HTR-8/SVneo (cell line): ENCODE results near the gene FAM3B.
"Not testable (repeated sequence)": the region's sequence is repeated elsewhere in the genome, so short reads cannot be mapped to it uniquely, and the experiment has no call there.

Experiments
- DNase-seq: peaks from one replicate; pipeline ENCODE4 v3.0.0; 2011; ENCODE audit warnings: low spot score, mixed read lengths; ENCODE audit not compliant: insufficient read length
- FAIRE-seq: peaks from 2 replicates; lab custom pipeline; 2011; peaks lifted over from hg19 to GRCh38; lab: Jason Lieb, UNC

FAM3B gene

GRCh38 chr21:41348434-41348833 lies 31.8 kb downstream of the FAM3B start:
- DNase-seq: no peak
- no peak for FAIRE-seq

- DNase-seq (no peak), FAIRE-seq (no peak)
These were observed 32.5 kb downstream of the FAM3B start for GRCh38 chr21:41349126-41349525.

- no peak for DNase-seq
- FAIRE-seq: no peak
These were observed 33.2 kb downstream of the FAM3B start for GRCh38 chr21:41349619-41350390.

- DNase-seq: no peak
- FAIRE-seq: no peak
These were observed 34.0 kb downstream of the FAM3B start for GRCh38 chr21:41350436-41351155.

DNA sequence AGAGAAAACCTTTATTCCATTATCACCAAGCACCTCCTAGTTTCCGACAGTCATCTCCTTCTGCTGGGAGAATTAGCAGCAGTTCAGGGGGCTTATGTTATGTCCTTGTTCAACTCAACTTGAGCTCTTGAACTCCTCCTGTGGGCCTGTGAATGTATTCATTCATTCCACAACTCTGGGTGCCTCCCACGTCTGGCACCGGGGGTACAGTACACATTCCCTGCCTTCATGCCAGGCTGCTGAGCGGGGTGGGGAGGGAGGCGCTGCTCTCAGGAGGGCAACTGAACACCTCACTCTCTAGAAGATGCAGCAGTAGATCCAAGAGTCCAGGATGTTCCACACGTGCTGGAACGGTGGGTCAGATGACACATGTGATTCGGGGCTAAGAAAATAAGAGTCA lies 40.9 kb downstream of the FAM3B start:
- DNase-seq (no peak), FAIRE-seq (no peak)

DNA sequence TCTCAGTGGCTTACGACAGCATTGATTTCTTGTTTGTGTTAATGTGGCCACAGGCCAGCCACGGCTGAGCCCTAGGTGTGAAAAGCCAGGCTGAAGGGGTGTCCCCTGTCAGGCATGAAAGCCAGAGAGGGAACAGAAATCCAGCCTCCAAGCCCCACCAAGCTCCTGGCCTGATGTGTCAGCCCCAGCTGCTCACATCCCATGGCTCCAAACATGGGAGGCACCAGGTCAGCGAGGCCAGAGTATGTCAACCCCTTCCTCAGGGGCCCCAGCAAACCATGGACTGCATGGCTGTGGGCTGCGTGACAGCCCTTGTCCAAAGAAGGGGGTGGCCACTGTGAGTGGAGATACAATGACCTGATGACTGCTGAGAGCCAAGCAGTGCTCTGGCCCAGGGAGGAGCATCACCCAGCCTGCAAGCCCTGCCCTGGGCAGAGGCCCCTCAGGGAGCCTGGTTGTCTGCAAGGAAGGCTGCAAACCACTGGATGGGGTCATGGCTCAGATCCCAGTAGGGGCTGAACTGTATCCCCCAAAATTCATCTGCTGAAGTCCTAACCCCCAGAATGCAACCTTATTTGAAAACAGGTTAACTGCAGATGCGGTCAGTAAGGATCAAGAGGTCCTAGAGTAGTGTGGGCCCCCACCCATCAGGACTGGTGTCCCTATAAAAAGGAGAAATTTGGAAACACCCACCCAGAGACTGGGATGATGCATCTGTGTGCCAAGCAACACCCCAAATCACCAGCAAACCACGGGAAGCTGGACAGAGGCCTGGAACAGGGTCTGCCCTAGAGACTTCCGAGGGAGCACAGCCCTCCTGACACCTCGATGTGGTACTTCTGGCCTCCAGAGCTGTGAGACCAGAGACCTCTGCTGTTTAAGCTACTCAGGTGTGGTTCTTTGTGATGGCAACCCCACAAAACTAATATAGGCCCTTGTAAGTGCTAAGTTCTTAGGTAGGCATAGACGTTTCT lies 41.9 kb downstream of the FAM3B start:
- FAIRE-seq (no peak), DNase-seq (no peak)

- FAIRE-seq (no peak), DNase-seq (no peak)
These were observed 42.7 kb downstream of the FAM3B start for GRCh38 chr21:41359286-41359685.

- FAIRE-seq, DNase-seq: not testable (repeated sequence)
These were observed 43.1 kb downstream of the FAM3B start for GRCh38 chr21:41359754-41360071.

GRCh38 chr21:41360072-41360821 lies 43.6 kb downstream of the FAM3B start:
- no peak for FAIRE-seq

DNA sequence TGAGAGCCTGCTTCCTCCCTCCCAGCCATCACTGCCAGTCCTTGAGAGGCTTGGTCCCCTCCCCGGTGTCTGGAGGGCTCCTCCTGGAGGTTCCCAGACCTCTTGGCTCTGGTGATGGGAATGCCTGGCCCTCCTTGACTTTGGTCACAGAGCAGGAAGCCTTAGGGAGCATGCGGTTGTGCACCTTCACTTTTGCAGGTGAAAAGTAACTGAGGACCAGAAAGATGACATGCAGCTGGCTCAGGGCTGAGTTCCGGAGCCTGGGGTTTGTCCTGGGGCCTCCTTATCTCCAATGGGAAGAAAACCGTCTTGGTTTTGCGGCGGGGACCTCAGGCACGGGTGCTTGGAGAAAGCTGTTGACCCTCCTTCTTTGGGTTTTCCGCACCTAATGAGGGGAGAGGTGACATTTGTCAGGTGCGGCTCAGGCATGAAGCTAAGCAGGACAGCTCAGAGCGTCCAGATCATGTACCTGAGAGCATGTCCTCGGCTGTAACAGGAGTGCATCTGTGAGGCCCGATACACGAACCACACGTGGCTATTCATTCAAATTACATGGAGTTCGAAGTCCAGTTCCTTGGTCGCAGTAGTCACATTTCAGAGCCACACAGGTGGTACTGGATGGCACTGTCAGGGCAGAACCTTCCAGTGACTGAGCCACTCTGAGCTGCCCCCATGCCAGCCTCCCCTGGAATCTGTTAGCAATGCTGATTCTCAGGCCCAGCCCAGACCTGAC lies 44.6 kb downstream of the FAM3B start:
- DNase-seq (no peak), FAIRE-seq (no peak)

More at GRCh38 chr21:41360072-41360821, 43.6 kb downstream of the FAM3B start:
- DNase-seq: no peak

DNA sequence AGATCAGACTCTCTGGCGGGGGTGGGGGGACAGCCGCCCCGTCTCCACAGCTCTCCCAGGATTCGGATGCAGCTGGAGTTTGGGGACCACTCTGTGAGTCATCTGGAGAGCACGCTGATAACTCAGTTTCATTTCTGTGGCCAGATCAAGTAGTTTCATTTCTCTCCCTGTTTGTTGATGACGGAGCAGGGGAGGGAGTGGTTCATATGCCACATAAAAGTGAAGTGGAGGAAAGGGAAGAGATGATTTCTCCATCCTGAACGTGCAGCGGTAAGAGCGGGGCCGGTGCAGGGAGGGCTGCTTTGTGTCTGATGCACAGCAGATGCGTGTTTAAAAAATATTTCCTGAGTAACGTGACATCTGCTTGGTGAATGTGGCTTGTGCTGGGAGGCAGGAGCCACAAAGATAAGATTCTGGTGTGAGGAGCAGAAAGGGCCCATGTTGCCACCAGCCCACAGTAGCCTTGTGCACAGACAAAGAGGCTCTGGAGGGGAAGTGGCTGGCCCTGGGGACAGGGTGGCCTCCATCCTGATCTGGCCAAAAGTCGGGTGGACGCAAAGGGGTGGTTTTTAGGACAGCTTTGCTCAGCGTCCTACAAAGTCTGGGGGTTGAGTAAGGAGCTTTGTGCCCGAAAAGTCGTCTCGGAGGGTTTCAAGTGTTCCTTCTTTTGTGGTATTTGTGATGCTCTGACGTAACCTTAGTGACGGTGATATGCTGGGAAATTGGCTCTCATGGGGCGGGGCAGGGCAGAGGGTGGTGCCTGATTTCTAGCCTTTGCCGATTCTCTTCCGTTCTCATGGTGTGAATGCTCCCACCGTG lies 45.4 kb downstream of the FAM3B start, which contains the start of gene MX2:
Gene MX2 (plus strand): TSS at position 242 of the 819 bp plus-strand sequence. CDS start 14,880 bp downstream, outside the sequence.
- FAIRE-seq (no peak), DNase-seq (peak; percentile 74)

DNA sequence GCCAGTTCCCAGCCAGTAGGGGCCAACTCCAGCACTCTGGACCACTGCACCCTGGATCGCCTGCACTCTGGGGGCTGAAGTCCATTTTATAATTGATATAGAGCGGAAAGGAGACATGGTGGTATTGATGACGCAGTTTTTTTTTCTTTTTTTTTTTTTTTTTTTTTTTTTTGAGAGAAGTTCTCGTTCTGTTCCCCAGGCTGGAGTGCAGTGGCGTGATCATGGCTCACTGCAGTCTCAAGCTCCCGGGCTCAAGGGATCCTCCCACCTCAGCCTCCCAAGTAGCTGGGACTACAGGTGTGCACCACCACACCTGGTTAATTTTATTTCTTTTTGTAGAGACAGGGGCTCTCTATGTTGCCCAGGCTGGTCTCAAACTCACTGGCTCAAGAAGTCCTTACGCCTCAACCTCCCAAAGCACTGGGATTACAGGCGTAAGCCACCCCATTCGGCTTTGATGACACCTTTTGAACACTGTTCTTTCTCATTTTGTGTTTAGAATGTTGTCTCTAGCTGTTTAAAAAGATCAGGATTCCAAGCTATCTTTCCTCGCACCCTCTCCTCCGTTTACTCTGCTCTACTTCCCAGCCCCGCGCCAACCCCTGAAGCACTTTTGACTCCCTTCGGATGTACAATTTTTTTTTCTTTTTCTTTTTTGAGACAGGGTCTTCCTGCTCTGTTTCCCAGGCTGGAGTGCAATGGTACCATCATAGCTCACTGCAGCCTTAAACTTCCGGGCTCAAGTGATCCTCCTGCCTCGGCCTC lies 46.2 kb downstream of the FAM3B start:
- DNase-seq: no peak
- no peak for FAIRE-seq

- DNase-seq (no peak), FAIRE-seq (no peak)
These were observed 47.0 kb downstream of the FAM3B start for GRCh38 chr21:41363370-41364270.

GRCh38 chr21:41364308-41364707 lies 47.7 kb downstream of the FAM3B start:
- FAIRE-seq: no peak

DNA sequence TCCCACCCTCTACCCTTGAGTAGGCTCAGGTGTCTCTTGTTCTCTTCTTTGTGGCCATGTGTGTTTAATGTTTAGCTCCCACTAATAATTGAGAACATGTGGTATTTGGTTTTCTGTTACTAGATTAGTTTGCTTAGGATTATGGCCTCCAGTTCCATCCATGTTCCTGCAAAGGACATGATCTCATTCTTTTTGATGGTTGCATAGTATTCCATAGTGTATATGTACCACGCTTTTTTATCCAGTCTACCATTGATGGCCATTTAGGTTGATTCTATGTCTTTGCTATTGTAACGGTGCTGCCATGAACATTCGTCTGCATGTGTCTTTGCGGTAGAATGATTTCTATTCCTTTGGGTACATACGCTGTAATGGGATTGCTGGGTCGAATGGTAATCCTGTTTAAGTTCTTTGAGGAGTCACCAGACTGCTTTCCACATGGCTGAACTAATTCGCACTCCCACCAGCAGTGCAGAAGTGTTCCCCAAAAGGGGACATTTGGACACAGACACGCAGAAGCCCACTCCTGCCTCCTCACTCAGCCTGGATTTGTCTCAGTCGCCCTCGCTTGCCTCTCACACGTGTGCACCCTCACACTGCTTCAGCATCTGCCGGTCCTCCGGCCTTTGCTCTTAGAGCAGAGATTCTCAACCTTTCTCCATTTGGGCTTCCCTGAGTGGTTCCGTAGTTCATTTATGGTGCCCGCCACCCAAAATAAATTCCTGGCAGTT lies 48.9 kb downstream of the FAM3B start:
- no peak for FAIRE-seq
- no peak for DNase-seq

More at GRCh38 chr21:41364308-41364707, 47.7 kb downstream of the FAM3B start:
- DNase-seq: no peak
